ENCODE data around the gene KCNQ2. TPM values are rescaled to one million over a fixed set of nuclear protein-coding genes. Genes with fewer than 3 reads are reported as not detected.

The KCNQ2 gene
- total RNA-seq, 4 donors from 2014 or later = 0.76 TPM; not detected in 3

DNA sequence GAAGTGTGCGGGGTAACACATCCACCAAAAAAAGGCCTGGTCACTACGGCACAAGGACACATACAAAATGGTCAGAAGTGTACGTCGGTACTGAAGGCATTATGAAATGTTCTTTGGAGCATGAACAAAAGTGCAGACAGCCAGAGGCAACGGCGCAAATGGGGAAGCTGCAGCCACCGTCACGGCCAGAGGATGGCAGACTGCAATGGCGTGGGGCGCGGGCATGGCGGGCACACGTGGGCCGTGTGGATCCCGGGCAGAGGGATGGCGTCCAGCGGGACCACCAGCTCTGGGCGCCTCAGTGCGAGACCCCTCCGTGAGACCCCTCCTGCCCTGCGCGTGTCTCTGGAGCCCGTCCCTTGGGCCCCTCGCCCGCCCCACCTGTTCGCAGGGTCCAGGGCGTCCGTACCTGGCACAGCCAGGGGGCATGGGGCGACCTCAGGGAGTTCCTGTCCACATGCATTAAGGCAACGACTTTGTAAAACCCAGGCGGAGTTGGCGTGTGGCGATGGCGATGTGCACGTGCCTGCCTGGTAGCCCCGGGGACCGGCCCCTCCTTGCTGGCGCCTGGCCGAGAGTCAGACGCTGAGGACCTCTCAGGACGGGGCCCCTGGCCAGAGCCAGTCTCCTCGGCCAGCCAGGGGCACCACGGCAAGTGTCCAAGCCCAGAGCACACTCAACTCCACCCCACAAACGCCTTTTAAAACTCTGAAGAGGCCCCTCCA, 71.8 kb downstream of the KCNQ2 start:
- Histone ChIP-seq H3K9me3 (no peaks in the 10 kb centered on the region), H3K27me3 (peaks cover 94% of the 10 kb centered on the region), H3K36me3 (no peaks in the 10 kb centered on the region), H3K27ac (no peak overlapping the region), H3K4me3 (no peak overlapping the region), H3K4me1 (no peaks in the 10 kb centered on the region)
- 84% methylated on average over 30 of the region's 44 CpGs for WGBS
- no peak for DNase-seq (ENCODE audit: low spot score in 2 of 2)
- TF ChIP-seq POLR2AphosphoS5 (IDR thresholded peaks at IDR 0.05) (no peak), EP300 (IDR thresholded peaks at IDR 0.05) (no peak), POLR2A (IDR thresholded peaks at IDR 0.05) (no peak)
- TF ChIP-seq, protein P1, sequence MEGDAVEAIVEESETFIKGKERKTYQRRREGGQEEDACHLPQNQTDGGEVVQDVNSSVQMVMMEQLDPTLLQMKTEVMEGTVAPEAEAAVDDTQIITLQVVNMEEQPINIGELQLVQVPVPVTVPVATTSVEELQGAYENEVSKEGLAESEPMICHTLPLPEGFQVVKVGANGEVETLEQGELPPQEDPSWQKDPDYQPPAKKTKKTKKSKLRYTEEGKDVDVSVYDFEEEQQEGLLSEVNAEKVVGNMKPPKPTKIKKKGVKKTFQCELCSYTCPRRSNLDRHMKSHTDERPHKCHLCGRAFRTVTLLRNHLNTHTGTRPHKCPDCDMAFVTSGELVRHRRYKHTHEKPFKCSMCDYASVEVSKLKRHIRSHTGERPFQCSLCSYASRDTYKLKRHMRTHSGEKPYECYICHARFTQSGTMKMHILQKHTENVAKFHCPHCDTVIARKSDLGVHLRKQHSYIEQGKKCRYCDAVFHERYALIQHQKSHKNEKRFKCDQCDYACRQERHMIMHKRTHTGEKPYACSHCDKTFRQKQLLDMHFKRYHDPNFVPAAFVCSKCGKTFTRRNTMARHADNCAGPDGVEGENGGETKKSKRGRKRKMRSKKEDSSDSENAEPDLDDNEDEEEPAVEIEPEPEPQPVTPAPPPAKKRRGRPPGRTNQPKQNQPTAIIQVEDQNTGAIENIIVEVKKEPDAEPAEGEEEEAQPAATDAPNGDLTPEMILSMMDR (IDR thresholded peaks at IDR 0.05) = no peak

DNA sequence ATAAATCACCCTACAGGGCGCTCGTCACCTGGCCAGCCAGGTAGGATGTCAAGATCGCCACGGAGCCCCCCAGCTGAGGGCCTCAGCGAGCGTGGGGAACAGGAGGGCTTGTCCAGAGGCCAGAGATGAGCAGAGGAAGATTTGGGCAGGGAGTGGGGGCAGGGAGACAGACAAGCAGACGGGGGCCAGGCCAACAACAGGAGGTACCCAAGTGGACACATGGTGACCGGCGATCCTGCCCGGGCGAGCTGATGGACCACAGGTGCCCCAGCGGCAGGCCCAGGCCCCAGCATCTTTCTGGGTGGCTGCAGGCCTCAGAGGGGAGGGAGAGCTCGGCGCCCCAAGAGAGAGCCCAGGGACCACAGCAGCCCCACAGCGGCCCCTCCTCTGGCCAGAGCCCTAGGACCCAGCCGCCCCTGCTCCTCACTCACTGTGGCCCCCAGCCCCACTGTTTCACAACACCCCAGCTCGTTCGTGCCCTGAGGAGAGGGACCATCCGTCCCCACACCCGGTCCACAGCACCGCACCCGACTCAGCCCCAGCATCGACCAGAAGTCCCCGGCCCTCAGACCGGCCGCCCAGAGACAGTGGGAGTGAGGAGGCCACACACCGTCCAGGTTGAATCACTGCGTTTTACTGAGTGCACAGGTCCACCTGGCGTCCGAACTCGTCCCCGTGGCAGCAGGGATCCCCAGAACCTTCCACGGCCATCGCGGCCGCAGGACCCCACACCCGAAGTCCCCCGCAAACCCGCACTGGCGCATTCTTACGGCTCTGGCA, 72.7 kb downstream of the KCNQ2 start:
- Histone ChIP-seq H3K27me3 (peaks cover 94% of the 10 kb centered on the region), H3K9me3 (no peaks in the 10 kb centered on the region), H3K36me3 (no peaks in the 10 kb centered on the region), H3K4me3 (no peak overlapping the region), H3K4me1 (no peaks in the 10 kb centered on the region), H3K27ac (no peak overlapping the region)
- DNase-seq (ENCODE audit: low spot score in 2 of 2) = no peak
- TF ChIP-seq POLR2A (IDR thresholded peaks at IDR 0.05) (no peak), EP300 (IDR thresholded peaks at IDR 0.05) (no peak), POLR2AphosphoS5 (IDR thresholded peaks at IDR 0.05) (no peak)
- TF ChIP-seq, protein P1 (IDR thresholded peaks at IDR 0.05) = no peak
- WGBS = 85% methylated on average over 38 of the region's 41 CpGs

DNA sequence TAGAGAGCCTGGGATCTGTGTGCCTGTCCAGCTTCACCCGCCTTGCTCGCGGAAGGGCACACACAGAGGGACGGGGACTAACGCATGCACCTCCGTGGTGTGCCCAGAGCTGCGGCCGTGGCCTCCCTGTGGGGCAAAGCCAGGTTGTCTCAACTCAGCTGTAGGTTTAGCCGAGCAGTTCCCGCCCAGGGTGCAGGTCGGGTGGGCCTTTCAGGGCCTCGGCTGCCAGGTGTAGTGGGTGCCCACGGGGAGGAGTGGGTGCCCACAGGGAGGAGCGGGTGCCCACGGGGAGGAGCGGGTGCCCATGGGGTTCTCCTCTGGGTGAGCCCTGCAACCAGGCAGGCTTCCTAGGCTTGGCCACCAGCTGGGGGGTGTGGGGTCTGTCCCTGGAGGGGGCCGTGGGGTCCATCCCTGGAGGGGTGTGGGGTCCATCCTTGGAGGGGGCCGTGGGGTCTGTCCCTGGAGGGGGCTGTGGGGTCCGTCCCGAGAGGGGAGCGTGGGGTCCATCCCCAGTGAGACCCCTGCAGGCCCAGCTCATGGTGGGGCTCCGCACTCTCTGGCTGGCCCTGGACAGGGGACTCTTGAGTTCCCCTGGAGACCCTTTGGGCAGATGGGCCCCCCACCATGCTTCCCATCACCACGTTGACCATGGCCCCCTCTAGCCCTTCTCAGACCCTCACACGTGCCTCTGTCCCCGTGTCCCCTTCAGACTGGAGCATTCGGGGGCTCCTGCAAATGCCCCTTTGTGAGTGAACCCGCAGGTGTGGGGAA, 73.5 kb downstream of the KCNQ2 start:
- no peaks in the 10 kb centered on the region for H3K36me3 ChIP-seq
- TF ChIP-seq POLR2AphosphoS5 (IDR thresholded peaks at IDR 0.05) (no peak), POLR2A (IDR thresholded peaks at IDR 0.05) (no peak), EP300 (IDR thresholded peaks at IDR 0.05) (no peak)
- TF ChIP-seq, protein P1 (IDR thresholded peaks at IDR 0.05) = no peak
- H3K4me3 ChIP-seq = no peak overlapping the region
- no peak for DNase-seq (ENCODE audit: low spot score in 2 of 2)
- no peak overlapping the region for H3K27ac ChIP-seq
- peaks cover 6% of the 10 kb centered on the region for H3K4me1 ChIP-seq
- 80% methylated on average over 18 of the region's 27 CpGs for WGBS
- H3K9me3 ChIP-seq = no peaks in the 10 kb centered on the region
- peaks cover 94% of the 10 kb centered on the region for H3K27me3 ChIP-seq

DNA sequence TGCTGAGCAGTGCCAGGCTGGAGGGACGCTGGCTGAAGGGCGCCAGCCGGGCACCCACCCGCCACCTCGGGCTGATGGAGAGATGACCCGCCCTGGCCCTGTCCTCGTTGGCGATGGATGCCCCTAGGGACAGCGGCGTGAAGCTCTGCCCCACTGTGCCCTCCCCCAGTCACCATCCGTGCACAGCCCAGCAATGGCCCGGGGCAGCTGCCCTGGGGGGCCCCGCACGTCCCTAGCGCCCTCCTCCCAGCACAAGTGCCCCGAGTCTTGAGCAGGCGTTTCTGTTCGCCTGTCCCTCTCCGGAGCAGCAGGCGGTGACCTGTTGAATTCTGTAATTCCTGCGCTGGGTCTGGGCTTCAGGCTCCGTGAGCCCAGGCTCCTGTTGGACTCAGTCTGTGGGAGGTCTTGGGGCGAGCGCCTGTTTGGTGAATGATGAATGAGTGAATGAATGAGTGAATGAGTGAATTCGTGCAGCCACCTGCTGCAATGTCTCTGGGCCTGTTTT, 74.5 kb downstream of the KCNQ2 start:
- no peak overlapping the region for H3K27ac ChIP-seq
- no peak for DNase-seq (ENCODE audit: low spot score in 2 of 2)
- H3K27me3 ChIP-seq = peaks cover 94% of the 10 kb centered on the region
- H3K9me3 ChIP-seq = no peaks in the 10 kb centered on the region
- 67% methylated on average over 18 of the region's 25 CpGs for WGBS
- no peak overlapping the region for H3K4me3 ChIP-seq
- H3K4me1 ChIP-seq = peaks cover 6% of the 10 kb centered on the region
- no peaks in the 10 kb centered on the region for H3K36me3 ChIP-seq
- TF ChIP-seq EP300 (IDR thresholded peaks at IDR 0.05) (no peak), POLR2A (IDR thresholded peaks at IDR 0.05) (no peak)

DNA sequence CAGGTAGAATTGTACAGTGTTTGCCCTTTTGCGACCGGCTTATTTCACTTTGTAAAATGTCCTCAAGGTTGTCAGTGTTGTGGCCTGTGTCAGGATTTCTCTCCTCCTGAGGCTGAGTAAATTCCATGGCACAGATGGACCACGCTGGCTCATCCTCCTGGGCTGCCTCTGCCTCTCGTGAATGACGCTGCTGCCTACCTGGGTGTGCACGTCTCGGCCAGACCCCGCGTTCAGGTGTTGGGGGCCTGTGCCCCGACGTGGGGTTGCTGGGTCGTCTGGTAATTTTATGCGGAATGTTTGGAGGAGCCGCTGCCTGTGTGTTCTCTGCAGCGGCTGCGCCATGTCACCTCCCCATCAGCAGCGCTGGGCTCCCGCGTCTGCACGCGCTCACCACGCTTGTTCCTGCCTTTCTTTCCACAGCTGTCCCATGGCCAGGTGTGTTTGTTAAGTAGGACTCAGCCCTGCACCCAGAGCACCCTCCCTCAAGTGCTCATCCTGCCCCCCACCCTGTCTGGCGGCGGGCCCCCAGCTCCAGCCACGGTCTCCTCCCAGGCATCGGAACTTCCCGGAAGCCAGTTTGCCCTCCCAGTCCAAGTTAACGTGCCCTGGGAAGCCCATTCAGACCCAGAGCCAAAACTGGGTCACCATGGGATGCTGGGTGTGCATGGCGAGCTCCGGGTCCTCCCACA, 75.2 kb downstream of the KCNQ2 start:
- H3K4me3 ChIP-seq = no peak overlapping the region
- no peak for DNase-seq (ENCODE audit: low spot score in 2 of 2)
- no peaks in the 10 kb centered on the region for H3K9me3 ChIP-seq
- TF ChIP-seq, protein P1 (IDR thresholded peaks at IDR 0.05) = no peak
- TF ChIP-seq POLR2AphosphoS5 (IDR thresholded peaks at IDR 0.05) = no peak
- no peak for TF ChIP-seq EP300 (IDR thresholded peaks at IDR 0.05)
- no peak for TF ChIP-seq POLR2A (IDR thresholded peaks at IDR 0.05)
- H3K27ac ChIP-seq = no peak overlapping the region
- H3K27me3 ChIP-seq = peaks cover 93% of the 10 kb centered on the region
- H3K4me1 ChIP-seq = peaks cover 6% of the 10 kb centered on the region
- WGBS = 88% methylated on average over 26 of the region's 30 CpGs
- H3K36me3 ChIP-seq = no peaks in the 10 kb centered on the region
